ENCODE results near the gene SH3GLB1.
A peak's percentile ranks its signal among the peaks of the same experiment; 100 is the strongest.

The SH3GLB1 gene

GRCh38 chr1:86739648-86740509, 35.5 kb downstream of the SH3GLB1 start:
- no peak for DNase-seq

GRCh38 chr1:86741947-86742572, 37.7 kb downstream of the SH3GLB1 start:
- peak in 1 of 2 donors; percentile 40 for DNase-seq

- no peak for DNase-seq
Measured at GRCh38 chr1:86747304-86747703, 42.9 kb downstream of the SH3GLB1 start.

- no peak for DNase-seq
Measured at GRCh38 chr1:86748622-86749373, 44.4 kb downstream of the SH3GLB1 start.

GRCh38 chr1:86750076-86750475, 45.7 kb downstream of the SH3GLB1 start:
- DNase-seq: no peak

GRCh38 chr1:86750530-86750929, 46.2 kb downstream of the SH3GLB1 start:
- DNase-seq: no peak

GRCh38 chr1:86751923-86752322, 47.5 kb downstream of the SH3GLB1 start:
- DNase-seq: no peak

GRCh38 chr1:86753700-86754099, 49.3 kb downstream of the SH3GLB1 start:
- no peak for DNase-seq

- no peak for DNase-seq
Measured at GRCh38 chr1:86754265-86754974, 50.0 kb downstream of the SH3GLB1 start.

- no peak for DNase-seq
Measured at GRCh38 chr1:86756062-86756406, 51.7 kb downstream of the SH3GLB1 start.

- DNase-seq: peak; percentile 9 to 30
Measured at GRCh38 chr1:86757272-86757984, 53.1 kb downstream of the SH3GLB1 start.

- DNase-seq: no peak
Measured at GRCh38 chr1:86758570-86758969, 54.2 kb downstream of the SH3GLB1 start.

GRCh38 chr1:86760199-86760598, 55.8 kb downstream of the SH3GLB1 start:
- DNase-seq: no peak

GRCh38 chr1:86762336-86762735, 58.0 kb downstream of the SH3GLB1 start:
- no peak for DNase-seq

GRCh38 chr1:86764523-86764922, 60.1 kb downstream of the SH3GLB1 start:
- no peak for DNase-seq

- no peak for DNase-seq
Measured at GRCh38 chr1:86765073-86765472, 60.7 kb downstream of the SH3GLB1 start.

- DNase-seq: no peak
Measured at GRCh38 chr1:86765674-86766073, 61.3 kb downstream of the SH3GLB1 start.

- no peak for DNase-seq
Measured at GRCh38 chr1:86768554-86768953, 64.2 kb downstream of the SH3GLB1 start.

- no peak for DNase-seq
Measured at GRCh38 chr1:86769065-86769464, 64.7 kb downstream of the SH3GLB1 start.

- no peak for DNase-seq
Measured at GRCh38 chr1:86773341-86774288, 69.2 kb downstream of the SH3GLB1 start.

Data from hippocampal formation (tissue), 2 donors.